Medulla oblongata (tissue), 1 donor: ENCODE data around the gene VIL1.

ENCODE experiments used
- DNase-seq: peaks from one replicate; pipeline ENCODE4 v3.0.0-alpha.2; 2015; ENCODE audit errors: extremely low spot score

VIL1 gene

DNA sequence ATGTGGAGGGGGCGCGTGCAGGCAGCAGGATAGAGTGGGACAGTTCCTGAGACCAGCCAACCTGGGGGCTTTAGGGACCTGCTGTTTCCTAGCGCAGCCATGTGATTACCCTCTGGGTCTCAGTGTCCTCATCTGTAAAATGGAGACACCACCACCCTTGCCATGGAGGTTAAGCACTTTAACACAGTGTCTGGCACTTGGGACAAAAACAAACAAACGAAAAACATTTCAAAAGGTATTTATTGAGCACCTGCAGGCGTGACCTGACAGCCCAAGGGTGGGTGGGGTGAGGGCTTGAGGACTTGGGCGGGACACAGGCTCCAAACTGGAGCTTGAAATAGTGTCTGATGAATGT lies 23.9 kb upstream of the VIL1 start:
- DNase-seq, result no peak

DNA sequence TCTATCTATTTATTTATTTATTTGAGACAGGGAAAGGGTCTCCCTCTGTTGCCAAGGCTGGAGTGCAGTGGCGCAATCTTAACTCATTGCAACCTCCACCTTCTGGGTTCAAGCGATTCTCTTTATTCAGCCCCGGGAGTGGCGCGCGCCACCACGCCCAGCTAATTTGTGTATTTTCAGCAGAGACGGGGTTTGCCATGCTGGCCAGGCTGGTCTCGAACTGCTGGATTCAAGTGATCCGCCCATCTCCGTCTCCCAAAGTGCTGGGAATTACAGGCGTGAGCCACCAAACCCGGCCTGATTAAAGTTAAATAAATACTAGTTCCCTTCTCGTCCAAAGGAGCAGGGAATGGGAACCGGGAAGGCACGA lies 23.5 kb upstream of the VIL1 start:
- DNase-seq, result no peak

DNA sequence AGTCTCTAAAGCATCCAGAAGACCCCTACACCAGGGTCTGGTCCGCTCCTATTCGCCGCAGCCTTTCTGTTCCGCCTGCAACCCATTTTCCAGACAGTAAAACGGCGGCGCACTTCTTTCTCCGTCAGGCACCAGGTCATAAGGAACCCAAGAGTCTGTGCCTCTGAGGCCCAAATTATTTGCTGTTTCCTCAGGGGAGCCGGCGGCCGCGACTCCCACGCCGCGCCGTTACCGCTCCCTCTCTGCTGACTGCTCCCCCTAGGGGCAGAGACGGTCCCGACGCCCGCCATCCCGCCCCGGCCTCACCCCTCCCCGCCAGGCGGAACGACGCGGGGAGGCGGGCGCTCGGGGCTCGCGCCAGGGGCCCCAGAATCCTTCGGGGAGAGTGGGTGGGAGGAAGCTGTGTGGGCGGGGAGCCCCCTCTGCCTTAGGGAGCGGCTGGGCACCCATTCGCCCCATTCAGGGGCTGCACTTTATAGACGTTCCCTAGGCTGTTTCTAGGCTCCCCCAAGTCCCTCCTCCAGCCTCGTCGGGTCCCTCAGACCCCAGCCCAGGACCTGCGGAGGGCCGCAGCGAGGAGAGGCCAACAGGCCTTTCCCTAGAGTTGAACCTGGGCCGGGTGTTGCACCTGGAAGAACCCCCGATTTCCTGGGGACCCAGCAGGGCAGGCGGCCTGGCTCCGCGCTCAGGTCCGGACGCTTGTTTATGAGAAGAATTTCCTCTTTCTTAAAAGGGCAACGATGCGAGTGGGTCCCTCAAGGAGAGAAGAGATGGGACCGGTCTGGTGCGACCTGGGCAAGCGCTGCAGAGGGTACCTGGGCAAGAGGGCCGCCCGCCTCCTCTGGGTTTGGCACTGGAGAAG lies 22.9 kb upstream of the VIL1 start:
- DNase-seq, result peak; percentile 98

DNA sequence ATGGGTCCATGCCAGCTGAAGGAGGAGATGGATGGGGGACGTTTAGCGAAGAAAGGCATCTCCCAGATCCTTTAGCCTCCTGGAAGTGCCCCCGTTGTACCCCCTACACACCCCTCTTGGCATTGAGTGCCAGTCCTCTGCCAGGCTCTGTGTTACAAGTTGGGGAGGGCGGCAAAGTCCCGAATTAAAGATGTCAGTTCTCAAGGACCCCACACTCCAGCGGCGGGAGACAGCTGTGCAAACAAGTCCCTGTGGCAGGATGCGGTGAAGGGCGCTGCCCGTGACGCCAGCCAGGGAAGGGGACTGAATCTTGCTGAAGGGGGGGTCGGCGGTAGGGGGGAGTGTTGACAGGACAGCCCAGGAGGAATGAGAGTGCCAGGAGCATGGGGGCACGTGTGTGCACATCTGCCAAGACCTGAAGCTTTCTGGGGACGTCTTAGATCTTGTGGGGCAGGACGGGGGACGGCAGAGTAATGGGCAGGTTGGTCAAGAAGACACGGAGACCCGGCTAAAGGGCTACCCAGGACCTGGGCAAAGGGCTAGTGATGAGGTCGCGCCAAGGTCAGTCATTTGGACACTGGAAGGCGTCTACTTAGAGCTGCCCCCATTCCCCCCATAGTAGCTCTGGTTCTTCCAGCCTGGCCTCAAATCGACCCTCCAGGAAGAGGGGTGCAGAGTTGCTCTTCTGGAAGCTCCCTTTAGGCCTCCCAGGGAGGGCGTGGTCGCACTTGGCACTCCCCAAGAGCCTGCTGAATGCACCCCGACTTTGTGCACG lies 22.0 kb upstream of the VIL1 start:
- peak; percentile 76 for DNase-seq

DNA sequence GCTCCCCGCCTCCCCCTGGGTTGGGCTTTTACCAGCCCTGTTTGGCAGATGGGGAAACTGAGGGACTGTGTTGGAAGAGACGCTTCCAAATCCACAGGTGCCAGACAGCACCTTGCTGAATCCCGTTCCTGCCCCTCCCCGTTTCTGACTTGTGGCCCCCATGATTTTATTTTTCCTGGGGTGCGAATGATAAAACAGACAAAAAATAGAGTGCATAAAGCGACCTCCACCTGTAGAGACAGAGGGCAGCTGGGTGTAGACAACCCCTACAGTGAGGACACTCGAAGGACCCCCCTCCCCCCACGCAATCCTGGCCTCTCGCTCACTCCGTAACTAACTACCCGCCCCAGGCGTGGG lies 21.5 kb upstream of the VIL1 start:
- DNase-seq, result no peak

DNA sequence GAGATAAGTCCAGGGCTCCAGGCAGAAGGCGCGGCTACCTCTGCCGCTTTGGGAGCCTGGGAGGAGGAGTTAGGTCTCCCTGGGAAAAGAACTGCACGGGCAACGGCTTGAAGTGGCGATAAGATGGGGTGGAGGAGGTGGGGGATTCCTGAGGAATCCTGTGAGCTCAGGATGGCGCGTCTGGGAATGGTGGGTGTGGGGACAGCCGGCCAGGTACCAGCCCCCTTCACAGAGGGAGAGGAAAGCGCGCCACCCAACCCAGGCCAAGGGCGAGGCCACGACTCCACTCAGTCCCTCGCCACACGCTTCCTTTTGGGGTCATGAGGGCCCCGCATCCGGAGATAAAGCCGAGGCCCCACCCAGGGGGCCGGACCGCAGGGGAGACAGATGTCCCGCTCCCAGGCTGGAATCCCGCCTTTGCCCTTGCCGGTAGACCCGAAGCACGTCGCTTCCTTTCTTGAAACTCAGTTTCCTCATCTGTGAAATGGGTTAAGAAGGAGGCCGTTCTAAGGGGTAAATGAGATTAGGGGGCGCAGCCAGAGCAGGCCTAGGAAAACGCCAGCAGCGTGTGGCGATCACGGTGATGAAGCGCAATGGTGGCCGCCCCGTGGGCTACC lies 21.0 kb upstream of the VIL1 start:
- peak; percentile 49 for DNase-seq

DNA sequence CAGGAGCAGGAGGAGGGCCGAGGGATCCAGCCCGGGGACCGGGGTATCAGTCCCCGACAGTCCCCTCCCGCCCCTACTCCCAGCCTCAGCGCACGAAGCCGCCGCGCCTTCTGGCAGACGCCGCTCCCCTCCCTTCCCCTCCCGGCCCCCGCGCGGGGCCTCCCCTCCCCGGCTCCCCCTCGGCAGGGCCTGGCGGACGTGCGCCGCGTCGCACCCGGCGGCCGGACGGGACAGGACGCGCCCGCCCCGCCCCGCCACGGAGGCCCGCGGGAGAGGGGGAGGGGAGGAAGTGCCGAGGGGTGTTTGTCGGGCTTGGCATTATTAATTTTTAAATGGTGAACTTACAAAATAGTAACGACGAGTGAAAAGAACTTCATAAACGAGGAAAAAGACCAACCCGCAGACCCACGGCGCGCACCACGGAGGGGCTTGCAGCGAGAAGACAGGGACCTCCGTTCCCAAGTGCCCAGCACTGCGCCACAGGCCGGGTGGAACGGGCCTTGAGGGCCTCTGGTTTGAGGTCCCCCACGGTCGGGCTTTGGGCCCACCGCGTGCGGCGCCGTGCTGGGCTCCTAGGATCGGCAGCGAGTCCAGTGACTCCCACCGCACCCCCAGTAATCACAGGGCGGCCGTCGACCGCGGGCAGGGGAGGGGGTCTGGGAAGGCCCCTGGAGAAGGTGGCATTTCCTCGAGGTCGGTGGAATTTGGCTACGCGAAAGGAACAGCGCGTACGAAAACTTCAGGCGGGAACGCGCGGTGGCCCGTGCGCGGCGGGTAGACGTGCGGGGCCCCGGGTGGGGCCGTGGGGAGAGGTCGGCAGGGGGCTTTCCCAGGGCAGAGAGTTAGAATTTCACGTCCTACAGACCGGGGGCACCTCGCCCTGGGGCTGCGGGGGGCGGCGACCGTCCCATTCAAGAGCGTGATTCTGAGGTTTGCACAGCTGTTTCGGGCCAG lies 20.2 kb upstream of the VIL1 start:
- peak; percentile 80 for DNase-seq

DNA sequence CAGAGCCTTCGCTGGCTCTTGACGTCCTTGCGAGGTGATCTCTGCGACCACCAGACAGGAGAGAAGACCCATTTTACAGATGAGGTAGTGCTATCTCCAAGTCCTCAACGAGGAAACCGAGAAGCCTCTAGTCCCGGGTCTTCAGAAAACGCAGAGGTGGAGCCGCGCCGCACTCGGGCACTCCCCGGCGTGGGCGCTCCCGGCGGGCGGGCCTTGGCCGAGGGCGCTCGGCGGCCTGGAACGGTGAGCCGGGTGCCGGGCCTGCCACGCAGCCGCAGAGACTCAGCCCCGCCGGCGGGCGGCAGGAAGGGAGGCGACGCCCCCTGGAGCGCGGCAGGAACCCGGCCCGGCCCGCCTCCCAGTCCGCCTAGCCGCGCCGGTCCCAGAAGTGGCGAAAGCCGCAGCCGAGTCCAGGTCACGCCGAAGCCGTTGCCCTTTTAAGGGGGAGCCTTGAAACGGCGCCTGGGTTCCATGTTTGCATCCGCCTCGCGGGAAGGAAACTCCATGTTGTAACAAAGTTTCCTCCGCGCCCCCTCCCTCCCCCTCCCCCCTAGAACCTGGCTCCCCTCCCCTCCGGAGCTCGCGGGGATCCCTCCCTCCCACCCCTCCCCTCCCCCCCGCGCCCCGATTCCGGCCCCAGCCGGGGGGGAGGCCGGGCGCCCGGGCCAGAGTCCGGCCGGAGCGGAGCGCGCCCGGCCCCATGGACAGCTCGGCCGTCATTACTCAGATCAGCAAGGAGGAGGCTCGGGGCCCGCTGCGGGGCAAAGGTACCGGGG lies 19.3 kb upstream of the VIL1 start, which contains the start of gene CTDSP1:
TSS of gene CTDSP1 (plus strand) at position 478 of the 776 bp plus-strand sequence. CDS start at position 701, 223 bp downstream.
- DNase-seq, result peak; percentile 95

DNA sequence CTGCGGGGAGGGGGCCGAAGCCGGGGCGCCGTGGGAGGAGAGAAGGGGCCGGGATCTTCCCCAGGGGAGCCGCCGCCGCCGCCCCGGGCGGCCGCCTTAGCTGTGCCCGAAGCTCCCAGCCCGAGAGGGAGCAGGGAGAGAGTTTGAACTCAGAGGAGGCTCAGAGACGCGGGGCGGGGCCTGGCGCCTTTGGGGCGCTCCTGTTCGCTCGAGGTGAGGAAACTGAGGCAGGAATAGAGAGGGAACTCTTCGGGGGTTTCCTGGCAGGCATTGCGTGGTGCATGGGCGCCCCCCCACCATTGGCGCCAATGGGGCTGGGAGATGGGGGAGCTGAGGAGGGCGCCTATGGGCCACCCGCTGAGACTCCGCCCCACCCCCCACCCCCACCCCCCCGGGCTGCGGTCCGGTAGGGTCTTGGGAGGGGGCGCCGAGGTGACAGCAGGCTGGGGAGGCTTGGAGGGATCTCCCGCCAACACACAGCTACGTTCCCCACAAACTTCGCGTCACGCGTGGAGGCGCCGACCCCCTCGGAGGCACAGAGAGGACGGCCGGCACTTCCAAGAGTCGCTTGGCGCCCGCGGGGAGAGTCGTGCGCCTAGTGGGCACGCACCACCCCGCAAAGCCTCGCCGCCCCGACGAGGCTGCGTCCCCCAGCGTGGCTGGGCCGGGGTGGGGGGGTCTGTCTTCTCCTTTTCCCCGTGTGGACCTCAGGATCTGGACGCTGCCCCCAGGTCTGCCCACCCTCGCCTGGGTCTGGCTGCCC lies 18.6 kb upstream of the VIL1 start:
- DNase-seq, result peak; percentile 37

DNA sequence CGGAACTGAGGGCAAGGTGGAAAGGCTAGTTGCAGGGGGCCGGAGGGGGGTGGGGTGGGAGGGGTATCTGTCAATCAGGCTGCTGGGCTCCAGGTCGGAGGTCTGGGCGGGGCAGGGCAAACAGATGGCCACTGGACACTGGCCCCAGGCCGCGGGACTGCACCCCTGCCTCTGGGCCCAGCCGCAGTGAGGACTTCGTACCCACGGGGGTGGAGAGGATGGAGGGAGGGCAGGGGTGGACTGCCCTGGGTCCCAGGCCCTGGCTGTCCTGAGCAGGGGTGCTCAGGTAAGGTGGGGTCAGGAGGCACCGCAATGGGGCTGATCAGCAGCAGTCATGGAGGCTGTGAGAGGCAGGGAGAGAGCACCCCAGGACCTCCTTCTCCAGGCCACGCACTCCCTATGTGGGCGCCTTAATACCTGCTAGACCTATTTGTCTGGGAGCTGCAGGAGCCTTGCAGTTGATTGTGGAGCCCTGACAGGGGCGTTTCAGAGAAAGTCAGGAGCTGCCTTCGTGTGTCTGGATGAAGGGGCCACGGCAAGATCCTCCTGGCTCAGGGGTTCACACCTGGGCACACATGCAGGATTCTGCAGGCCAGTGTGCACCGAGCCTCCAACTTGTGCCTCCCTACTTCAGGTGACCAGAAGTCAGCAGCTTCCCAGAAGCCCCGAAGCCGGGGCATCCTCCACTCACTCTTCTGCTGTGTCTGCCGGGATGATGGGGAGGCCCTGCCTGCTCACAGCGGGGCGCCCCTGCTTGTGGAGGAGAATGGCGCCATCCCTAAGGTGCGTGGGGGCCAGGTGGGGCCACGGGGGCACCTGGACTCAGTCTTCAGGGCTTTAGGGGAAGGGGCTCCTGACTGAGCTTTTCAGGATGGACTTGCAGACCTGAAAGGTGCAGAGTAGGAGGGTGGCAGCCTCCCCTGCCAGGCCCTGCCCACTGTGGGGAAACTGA lies 17.7 kb upstream of the VIL1 start:
- no peak for DNase-seq

DNA sequence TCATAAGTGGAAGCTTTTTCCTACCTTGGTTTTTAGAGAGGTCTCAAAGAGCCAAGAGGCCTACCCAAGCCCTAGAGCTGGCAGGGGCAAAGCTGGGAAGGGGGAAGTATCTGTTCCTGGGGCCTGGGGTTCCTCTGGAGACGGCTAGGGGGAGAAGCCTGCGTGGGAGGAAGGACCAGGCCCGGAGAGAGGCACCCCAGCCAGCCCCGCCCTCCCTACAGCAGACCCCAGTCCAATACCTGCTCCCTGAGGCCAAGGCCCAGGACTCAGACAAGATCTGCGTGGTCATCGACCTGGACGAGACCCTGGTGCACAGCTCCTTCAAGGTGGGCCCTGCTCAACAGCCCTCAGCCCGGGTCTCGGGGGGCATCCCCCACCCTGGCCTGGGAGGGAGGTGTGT lies 17.0 kb upstream of the VIL1 start:
- no peak for DNase-seq

DNA sequence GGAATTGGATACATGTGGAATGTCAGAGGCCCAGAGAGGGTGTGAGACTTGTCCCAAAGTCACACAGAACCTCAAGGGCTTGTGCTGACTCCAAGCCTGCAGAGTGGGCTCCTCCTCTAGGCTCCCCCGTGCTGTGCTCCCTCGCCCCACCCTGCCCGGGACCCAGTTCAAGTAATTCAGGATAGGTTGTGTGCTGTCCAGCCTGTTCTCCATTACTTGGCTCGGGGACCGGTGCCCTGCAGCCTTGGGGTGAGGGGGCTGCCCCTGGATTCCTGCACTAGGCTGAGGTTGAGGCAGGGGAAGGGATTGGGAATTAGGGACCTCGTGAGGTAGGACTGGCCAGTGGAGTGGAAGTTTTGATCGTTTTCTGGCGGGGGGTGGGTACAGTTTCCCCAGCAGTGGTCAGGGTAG lies 16.4 kb upstream of the VIL1 start:
- DNase-seq, result no peak

DNA sequence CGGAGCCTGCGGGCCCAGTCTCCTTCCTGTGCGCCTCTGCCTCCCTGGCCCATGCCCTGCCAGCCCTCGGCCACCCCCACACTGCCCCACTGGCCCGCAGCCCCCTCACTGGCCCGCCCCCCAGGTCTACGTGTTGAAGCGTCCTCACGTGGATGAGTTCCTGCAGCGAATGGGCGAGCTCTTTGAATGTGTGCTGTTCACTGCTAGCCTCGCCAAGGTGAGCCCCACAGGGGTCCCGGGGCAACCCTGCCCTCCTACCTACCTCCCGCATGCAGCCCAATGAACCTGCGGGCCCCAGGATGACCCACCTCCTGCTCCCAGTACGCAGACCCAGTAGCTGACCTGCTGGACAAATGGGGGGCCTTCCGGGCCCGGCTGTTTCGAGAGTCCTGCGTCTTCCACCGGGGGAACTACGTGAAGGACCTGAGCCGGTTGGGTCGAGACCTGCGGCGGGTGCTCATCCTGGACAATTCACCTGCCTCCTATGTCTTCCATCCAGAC lies 16.0 kb upstream of the VIL1 start:
- DNase-seq, result no peak

DNA sequence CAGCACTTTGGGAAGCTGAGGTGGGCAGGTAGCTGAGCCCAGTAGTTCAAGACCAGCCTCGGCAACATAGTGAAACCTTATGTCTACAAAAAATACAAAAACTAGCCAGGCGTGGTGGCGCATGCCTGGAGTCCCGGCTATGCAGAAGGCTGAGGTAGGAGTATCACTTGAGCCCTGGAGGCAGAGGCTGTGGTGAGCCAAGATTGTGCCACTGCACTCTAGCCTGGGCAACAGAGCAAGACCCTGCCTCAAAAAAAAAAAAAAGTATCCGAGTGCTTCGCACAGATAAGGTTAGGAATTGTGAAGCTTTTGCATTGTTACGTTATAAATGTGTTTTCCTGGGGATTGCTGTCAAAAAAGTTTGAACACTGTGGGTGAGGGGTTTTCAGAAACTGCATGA lies 15.1 kb upstream of the VIL1 start:
- no peak for DNase-seq

DNA sequence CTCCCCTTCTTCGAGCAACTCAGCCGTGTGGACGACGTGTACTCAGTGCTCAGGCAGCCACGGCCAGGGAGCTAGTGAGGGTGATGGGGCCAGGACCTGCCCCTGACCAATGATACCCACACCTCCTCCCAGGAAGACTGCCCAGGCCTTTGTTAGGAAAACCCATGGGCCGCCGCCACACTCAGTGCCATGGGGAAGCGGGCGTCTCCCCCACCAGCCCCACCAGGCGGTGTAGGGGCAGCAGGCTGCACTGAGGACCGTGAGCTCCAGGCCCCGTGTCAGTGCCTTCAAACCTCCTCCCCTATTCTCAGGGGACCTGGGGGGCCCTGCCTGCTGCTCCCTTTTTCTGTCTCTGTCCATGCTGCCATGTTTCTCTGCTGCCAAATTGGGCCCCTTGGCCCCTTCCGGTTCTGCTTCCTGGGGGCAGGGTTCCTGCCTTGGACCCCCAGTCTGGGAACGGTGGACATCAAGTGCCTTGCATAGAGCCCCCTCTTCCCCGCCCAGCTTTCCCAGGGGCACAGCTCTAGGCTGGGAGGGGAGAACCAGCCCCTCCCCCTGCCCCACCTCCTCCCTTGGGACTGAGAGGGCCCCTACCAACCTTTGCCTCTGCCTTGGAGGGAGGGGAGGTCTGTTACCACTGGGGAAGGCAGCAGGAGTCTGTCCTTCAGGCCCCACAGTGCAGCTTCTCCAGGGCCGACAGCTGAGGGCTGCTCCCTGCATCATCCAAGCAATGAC lies 14.4 kb upstream of the VIL1 start:
- no peak for DNase-seq

DNA sequence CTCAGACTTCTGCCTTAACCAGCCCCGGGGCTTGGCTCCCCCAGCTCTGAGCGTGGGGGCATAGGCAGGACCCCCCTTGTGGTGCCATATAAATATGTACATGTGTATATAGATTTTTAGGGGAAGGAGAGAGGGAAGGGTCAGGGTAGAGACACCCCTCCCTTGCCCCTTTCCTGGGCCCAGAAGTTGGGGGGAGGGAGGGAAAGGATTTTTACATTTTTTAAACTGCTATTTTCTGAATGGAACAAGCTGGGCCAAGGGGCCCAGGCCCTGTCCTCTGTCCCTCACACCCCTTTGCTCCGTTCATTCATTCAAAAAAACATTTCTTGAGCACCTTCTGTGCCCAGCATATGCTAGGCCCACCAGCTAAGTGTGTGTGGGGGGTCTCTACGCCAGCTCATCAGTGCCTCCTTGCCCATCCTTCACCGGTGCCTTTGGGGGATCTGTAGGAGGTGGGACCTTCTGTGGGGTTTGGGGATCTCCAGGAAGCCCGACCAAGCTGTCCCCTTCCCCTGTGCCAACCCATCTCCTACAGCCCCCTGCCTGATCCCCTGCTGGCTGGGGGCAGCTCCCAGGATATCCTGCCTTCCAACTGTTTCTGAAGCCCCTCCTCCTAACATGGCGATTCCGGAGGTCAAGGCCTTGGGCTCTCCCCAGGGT lies 13.7 kb upstream of the VIL1 start:
- DNase-seq, result no peak

DNA sequence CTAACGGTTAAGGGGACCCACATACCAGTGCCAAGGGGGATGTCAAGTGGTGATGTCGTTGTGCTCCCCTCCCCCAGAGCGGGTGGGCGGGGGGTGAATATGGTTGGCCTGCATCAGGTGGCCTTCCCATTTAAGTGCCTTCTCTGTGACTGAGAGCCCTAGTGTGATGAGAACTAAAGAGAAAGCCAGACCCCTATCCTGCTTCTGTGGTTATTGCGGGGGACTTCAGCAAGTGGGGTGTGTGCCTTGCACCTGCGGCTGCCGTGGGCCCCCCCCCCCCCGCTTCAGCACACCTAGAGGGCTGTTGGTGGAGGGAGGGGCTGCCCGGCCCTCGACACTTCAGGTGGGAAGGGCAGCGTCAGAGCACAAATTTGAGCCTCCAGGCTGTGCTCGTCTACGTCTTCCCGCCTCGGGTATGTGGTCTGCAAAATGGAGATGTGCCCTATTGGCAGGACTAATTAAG lies 13.1 kb upstream of the VIL1 start:
- peak; percentile 36 for DNase-seq
